Parathyroid adenoma (tissue), 2 donors: ENCODE data around the gene ZCCHC4.

Experiments used
- H2AFZ ChIP-seq: fragments of 300-600 bp; sonication (generic); one replicate; pipeline ENCODE4 v1.7.0; 2017; ENCODE audit warnings: antibody characterized with exemption, mild to moderate bottlenecking
- H3K27ac ChIP-seq: fragments of 300-600 bp; sonication (generic); one replicate; pipeline ENCODE4 v1.7.0; 2017
- H3K27me3 ChIP-seq: fragments of 300-600 bp; sonication (generic); one replicate; pipeline ENCODE4 v1.7.0; 2017; ENCODE audit warnings: low read length; ENCODE audit not compliant: control insufficient read depth, insufficient read depth
- H3K36me3 ChIP-seq: fragments of 300-600 bp; sonication (generic); one replicate; pipeline ENCODE4 v1.7.0; 2017; ENCODE audit warnings: low read length; ENCODE audit not compliant: control insufficient read depth, insufficient read depth
- H3K4me1 ChIP-seq: fragments of 300-600 bp; sonication (generic); one replicate; pipeline ENCODE4 v1.7.0; 2017; ENCODE audit warnings: control low read depth
- H3K4me2 ChIP-seq: fragments of 300-600 bp; sonication (generic); one replicate; pipeline ENCODE4 v1.7.0; 2017; ENCODE audit warnings: low read length
- H3K4me3 ChIP-seq: fragments of 300-600 bp; sonication (generic); one replicate; pipeline ENCODE4 v1.7.0; 2017; ENCODE audit warnings: low read depth, low read length
- H3K79me2 ChIP-seq: fragments of 300-600 bp; sonication (generic); one replicate; pipeline ENCODE4 v1.7.0; 2017; ENCODE audit warnings: control low read depth
- H3K9ac ChIP-seq: fragments of 300-600 bp; sonication (generic); one replicate; pipeline ENCODE4 v1.7.0; 2017; ENCODE audit warnings: mild to moderate bottlenecking
- H3K9me3 ChIP-seq: fragments of 300-600 bp; sonication (generic); one replicate; pipeline ENCODE4 v1.7.0; 2017; ENCODE audit warnings: low read length; ENCODE audit not compliant: control insufficient read depth
- TF ChIP-seq, protein P1 (sequence below): fragments of 300-600 bp; sonication (generic); IDR thresholded peaks from one replicate; pipeline ENCODE4 v1.7.0; 2017; ENCODE audit warnings: antibody characterized with exemption, mild to moderate bottlenecking
- donor health status: primary hyperparathyroidism.

ZCCHC4 gene

GRCh38 chr4:25347473-25347872 is 34.9 kb downstream of the ZCCHC4 start:
- no peak overlapping the region for H3K4me3 ChIP-seq
- H3K9me3 ChIP-seq = no peaks in the 10 kb centered on the region
- H3K4me2 ChIP-seq = no peak overlapping the region
- H3K27me3 ChIP-seq = no peaks in the 10 kb centered on the region
- H3K27ac ChIP-seq = no peak overlapping the region
- H3K79me2 ChIP-seq = no peaks in the 10 kb centered on the region
- no peaks in the 10 kb centered on the region for H3K4me1 ChIP-seq
- no peak overlapping the region for H3K9ac ChIP-seq
- no peak overlapping the region for H2AFZ ChIP-seq
- TF ChIP-seq, protein P1, sequence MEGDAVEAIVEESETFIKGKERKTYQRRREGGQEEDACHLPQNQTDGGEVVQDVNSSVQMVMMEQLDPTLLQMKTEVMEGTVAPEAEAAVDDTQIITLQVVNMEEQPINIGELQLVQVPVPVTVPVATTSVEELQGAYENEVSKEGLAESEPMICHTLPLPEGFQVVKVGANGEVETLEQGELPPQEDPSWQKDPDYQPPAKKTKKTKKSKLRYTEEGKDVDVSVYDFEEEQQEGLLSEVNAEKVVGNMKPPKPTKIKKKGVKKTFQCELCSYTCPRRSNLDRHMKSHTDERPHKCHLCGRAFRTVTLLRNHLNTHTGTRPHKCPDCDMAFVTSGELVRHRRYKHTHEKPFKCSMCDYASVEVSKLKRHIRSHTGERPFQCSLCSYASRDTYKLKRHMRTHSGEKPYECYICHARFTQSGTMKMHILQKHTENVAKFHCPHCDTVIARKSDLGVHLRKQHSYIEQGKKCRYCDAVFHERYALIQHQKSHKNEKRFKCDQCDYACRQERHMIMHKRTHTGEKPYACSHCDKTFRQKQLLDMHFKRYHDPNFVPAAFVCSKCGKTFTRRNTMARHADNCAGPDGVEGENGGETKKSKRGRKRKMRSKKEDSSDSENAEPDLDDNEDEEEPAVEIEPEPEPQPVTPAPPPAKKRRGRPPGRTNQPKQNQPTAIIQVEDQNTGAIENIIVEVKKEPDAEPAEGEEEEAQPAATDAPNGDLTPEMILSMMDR = no peak
- H3K36me3 ChIP-seq = no peaks in the 10 kb centered on the region

- H3K4me1 ChIP-seq = no peaks in the 10 kb centered on the region
- no peak overlapping the region for H3K4me2 ChIP-seq
- H3K9ac ChIP-seq = no peak overlapping the region
- H3K79me2 ChIP-seq = no peaks in the 10 kb centered on the region
- H3K36me3 ChIP-seq = no peaks in the 10 kb centered on the region
- no peak overlapping the region for H3K27ac ChIP-seq
- no peaks in the 10 kb centered on the region for H3K27me3 ChIP-seq
- H3K4me3 ChIP-seq = no peak overlapping the region
- TF ChIP-seq, protein P1 = no peak
- no peaks in the 10 kb centered on the region for H3K9me3 ChIP-seq
- H2AFZ ChIP-seq = no peak overlapping the region
Observed at GRCh38 chr4:25347971-25348370, 35.4 kb downstream of the ZCCHC4 start.

DNA sequence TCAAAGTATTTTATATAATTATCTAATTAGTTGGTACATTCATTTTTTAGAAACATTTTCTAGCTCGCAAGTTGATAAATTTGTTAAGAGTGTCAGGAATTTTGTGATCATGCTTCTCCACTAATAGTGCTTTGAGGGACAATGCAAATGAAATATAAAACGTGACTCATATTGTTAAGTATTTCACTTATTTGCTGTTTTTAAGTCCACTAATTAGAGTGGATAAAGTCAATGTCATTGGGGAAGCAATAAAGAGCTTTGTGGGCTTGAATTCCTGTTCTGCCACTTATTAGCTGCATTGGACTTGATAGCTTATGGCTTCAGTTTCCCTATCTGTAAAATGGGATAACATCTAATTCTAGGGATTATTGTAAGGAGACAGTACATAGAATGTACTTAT is 38.0 kb downstream of the ZCCHC4 start:
- TF ChIP-seq, protein P1 = no peak
- Histone ChIP-seq H3K9ac (no peak overlapping the region), H3K36me3 (no peaks in the 10 kb centered on the region), H3K27ac (no peak overlapping the region), H3K4me2 (no peak overlapping the region), H3K27me3 (no peaks in the 10 kb centered on the region), H3K9me3 (no peaks in the 10 kb centered on the region), H3K79me2 (no peaks in the 10 kb centered on the region), H2AFZ (no peak overlapping the region), H3K4me1 (no peaks in the 10 kb centered on the region), H3K4me3 (no peak overlapping the region)

DNA sequence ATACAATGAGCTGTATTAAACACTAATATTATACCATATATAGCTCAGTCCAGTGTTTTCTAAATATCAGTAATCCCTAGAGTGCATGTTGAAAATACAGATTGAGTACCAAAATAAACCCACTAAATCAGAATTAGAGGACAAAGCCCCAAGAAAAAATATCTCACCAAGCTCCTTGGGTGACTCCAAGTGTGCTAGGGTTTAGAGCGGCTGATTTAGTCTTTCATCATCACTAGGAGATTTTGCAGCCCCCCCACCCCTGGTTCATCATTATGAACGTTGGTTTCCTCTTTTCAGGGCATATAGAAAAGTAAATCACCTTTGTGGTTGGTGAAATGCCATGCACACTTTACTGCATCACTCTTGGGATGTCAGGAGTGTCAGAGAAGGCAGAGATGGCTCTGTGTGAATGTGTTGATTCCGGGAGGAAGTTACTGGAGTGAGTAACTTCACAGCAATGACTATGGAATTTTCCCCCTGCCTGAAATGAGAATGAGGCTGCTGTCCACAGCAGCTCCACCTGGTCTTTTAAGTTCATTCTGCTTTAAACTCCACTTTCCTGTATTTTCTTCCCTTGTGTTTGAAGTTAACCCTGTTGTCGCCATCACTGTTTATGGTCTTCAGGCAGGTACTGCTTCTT is 39.3 kb downstream of the ZCCHC4 start:
- H3K27ac ChIP-seq = no peak overlapping the region
- H3K4me3 ChIP-seq = no peak overlapping the region
- no peaks in the 10 kb centered on the region for H3K36me3 ChIP-seq
- H3K27me3 ChIP-seq = no peaks in the 10 kb centered on the region
- no peaks in the 10 kb centered on the region for H3K4me1 ChIP-seq
- H2AFZ ChIP-seq = no peak overlapping the region
- H3K9ac ChIP-seq = no peak overlapping the region
- H3K4me2 ChIP-seq = no peak overlapping the region
- no peaks in the 10 kb centered on the region for H3K79me2 ChIP-seq
- TF ChIP-seq, protein P1 = no peak
- H3K9me3 ChIP-seq = no peaks in the 10 kb centered on the region

DNA sequence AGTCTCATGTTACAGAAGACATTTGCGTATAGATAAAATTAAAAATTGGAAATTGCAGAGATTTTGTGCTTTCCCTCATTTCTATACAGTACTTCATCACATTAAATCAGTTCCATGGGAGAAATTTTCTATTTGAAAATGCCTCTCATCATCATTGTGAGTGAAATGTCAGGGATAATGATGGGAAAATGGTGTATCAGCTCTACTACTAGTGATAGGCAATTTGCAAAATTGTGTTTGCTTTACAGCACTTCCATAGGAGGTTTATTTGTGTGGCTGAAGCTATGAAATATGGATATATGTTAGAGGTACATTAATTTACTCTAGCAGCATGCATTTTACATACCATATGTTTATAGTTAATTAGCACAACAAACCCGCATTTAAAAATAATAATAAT is 43.5 kb downstream of the ZCCHC4 start:
- Histone ChIP-seq H3K4me2 (no peak overlapping the region), H3K36me3 (no peaks in the 10 kb centered on the region), H3K27me3 (no peaks in the 10 kb centered on the region), H3K4me1 (no peaks in the 10 kb centered on the region), H3K9me3 (no peaks in the 10 kb centered on the region), H3K9ac (no peak overlapping the region), H3K27ac (no peak overlapping the region), H2AFZ (no peak overlapping the region), H3K4me3 (no peak overlapping the region), H3K79me2 (no peaks in the 10 kb centered on the region)
- TF ChIP-seq, protein P1 = no peak
